Panc1 (cell line): ENCODE data around the gene FLRT1. TPM values are rescaled to one million over a fixed set of nuclear protein-coding genes. Genes with fewer than 3 reads are reported as not detected.

Experiments used
- ATAC-seq: fragments of 200-7000 bp; cut with Tn5 transposase; 2 replicates; pipeline ENCODE4 v1.9.1; 2020; ENCODE audit warnings: mild to moderate bottlenecking, moderate library complexity
- BruUV-seq: library from RNA; stranded (reverse); fragments of 400-500 nt; replicated peaks from 2 replicates; lab custom pipeline; 2021; lab: Mats Ljungman, UMichigan
- CTCF ChIA-PET: fragments of 300-600 bp; sonication (Branson Sonifier 250); formaldehyde crosslinking; loops from one replicate; lab custom pipeline; 2022; ENCODE audit warnings: antibody characterized with exemption; lab: Charles Lee
- POLR2A ChIA-PET: fragments of 300-600 bp; sonication (Branson Sonifier 250); formaldehyde crosslinking; loops from one replicate; lab custom pipeline; 2022; ENCODE audit warnings: antibody characterized with exemption; lab: Charles Lee
- DNase-seq: peaks from one replicate; pipeline ENCODE4 v3.0.0-alpha.2; 2010; ENCODE audit warnings: low read depth, low spot score
- H3K27ac ChIP-seq: 2 replicates; pipeline ENCODE4 v1.5.1; 2011; ENCODE audit warnings: mild to moderate bottlenecking, low read length, inconsistent platforms
- H3K27me3 ChIP-seq: fragments of 200-500 bp; sonication (Bioruptor generic); 2 replicates; pipeline ENCODE4 v1.6.0; 2014; ENCODE audit warnings: low read length, inconsistent platforms; ENCODE audit not compliant: control insufficient read depth, insufficient read depth
- H3K36me3 ChIP-seq: fragments of 200-500 bp; sonication (Bioruptor generic); 2 replicates; pipeline ENCODE4 v1.5.1; 2014; ENCODE audit warnings: inconsistent platforms, mild to moderate bottlenecking, low read length, moderate library complexity; ENCODE audit not compliant: control insufficient read depth, insufficient read depth
- H3K4me1 ChIP-seq: 2 replicates; pipeline ENCODE4 v1.5.1; 2011; ENCODE audit warnings: inconsistent platforms, mild to moderate bottlenecking, low read length, moderate library complexity; ENCODE audit not compliant: control insufficient read depth, insufficient read depth
- H3K4me3 ChIP-seq, 2 experiments: 2 replicates each; pipeline ENCODE4 v1.5.1; 2011 to 2012; ENCODE audit warnings: low read depth in 2 of 2, low read length in 2 of 2, mild to moderate bottlenecking in 2 of 2, inconsistent platforms in 1 of 2, moderate library complexity in 1 of 2
- H3K9me3 ChIP-seq: fragments of 200-500 bp; sonication (Bioruptor generic); 2 replicates; pipeline ENCODE4 v1.5.1; 2014; ENCODE audit warnings: low read depth, mild to moderate bottlenecking, inconsistent platforms, low read length, moderate library complexity; ENCODE audit not compliant: control insufficient read depth, insufficient read depth
- CTCF ChIP-seq: fragments of 450-650 bp; IDR thresholded peaks from 2 replicates; pipeline ENCODE4 v1.5.1; 2017; ENCODE audit warnings: mild to moderate bottlenecking
- POLR2AphosphoS5 ChIP-seq: IDR thresholded peaks from 2 replicates; pipeline ENCODE4 v1.6.1; 2012; ENCODE audit warnings: mild to moderate bottlenecking, low read depth, low read length, moderate library complexity
- REST ChIP-seq, 2 experiments: IDR thresholded peaks; 2 replicates each; pipeline ENCODE4 v1.6.1; 2011 to 2012; ENCODE audit warnings: low read depth in 2 of 2, control low read depth in 1 of 2, low read length in 1 of 2, mild to moderate bottlenecking in 1 of 2, moderate library complexity in 1 of 2; ENCODE audit not compliant: insufficient read depth in 1 of 2
- SIN3A ChIP-seq: IDR thresholded peaks from 2 replicates; pipeline ENCODE4 v1.6.1; 2012; ENCODE audit warnings: low read depth, mild to moderate bottlenecking, low read length, moderate library complexity, borderline replicate concordance; ENCODE audit not compliant: insufficient read depth
- TCF7L2 ChIP-seq: IDR thresholded peaks from 2 replicates; pipeline ENCODE4 v1.6.1; 2011; ENCODE audit warnings: mild to moderate bottlenecking, low read depth, low read length, inconsistent platforms
- in situ Hi-C: cut with HindIII; loops from 2 replicates; pipeline ENCODE4 v1.10.0; 2016; ENCODE audit warnings: low sequenced_read_pairs, low pct_unique_long_range_greater_than_20kb
- intact Hi-C: fragments of 100-400 bp; cut with micrococcal nuclease; formaldehyde crosslinking; loops from one replicate; pipeline ENCODE4 v1.10.0; 2022; ENCODE audit not compliant: unreplicated experiment
- total RNA-seq: library from RNA; stranded (reverse); gene quantifications from one replicate; pipeline ENCODE4 v1.2.1, GENCODE V29; 2021; ENCODE audit not compliant: unreplicated experiment

FLRT1 gene
- total RNA-seq, 1 experiment from 2014 or later = 0.51 TPM

- POLR2A ChIA-PET = interaction anchor here (0.6 kb wide), 1 partner anchor 189 kb away, joined by 20 read pairs; no protein-coding TSS in a partner anchor
- Histone ChIP-seq H3K4me1 (peaks cover 6% of the 10 kb centered on the region; the same call in 1 of the 2 replicates), H3K27ac (no peak overlapping the region), H3K36me3 (no peaks in the 10 kb centered on the region), H3K9me3 (no peaks in the 10 kb centered on the region), H3K4me3 (no peak overlapping the region), H3K27me3 (no peaks in the 10 kb centered on the region)
- CTCF ChIA-PET = no interaction called here
- no TSS peak for BruUV-seq
- TF ChIP-seq CTCF (no peak), SIN3A (no peak), TCF7L2 (no peak), REST (IDR thresholded peaks at IDR 0.05; ENCODE audit: insufficient read depth in 1 of 2, low read depth in 2 of 2, low read length in 1 of 2) (no peak), POLR2AphosphoS5 (no peak)
- ATAC-seq = no peak
- intact Hi-C loops = no loop called here
- DNase-seq = no peak
- in situ Hi-C loops = no loop called here
Observed at GRCh38 chr11:64053699-64054098, 18.0 kb downstream of the FLRT1 start.

- ChIA-PET CTCF (interaction anchor here (0.6 kb wide), 1 partner anchor 14 kb away, joined by 3 read pairs; no protein-coding TSS in a partner anchor), POLR2A (no interaction called here)
- ATAC-seq = no peak
- Histone ChIP-seq H3K36me3 (no peaks in the 10 kb centered on the region), H3K4me3 (no peak overlapping the region), H3K27me3 (no peaks in the 10 kb centered on the region), H3K4me1 (peaks cover 6% of the 10 kb centered on the region; the same call in 1 of the 2 replicates), H3K27ac (no peak overlapping the region), H3K9me3 (no peaks in the 10 kb centered on the region)
- in situ Hi-C loops (no loop called here), intact Hi-C loops (no loop called here)
- BruUV-seq = no TSS peak
- no peak for DNase-seq
- TF ChIP-seq POLR2AphosphoS5 = no peak
- no peak for TF ChIP-seq CTCF
- no peak for TF ChIP-seq TCF7L2
- no peak for TF ChIP-seq REST (IDR thresholded peaks at IDR 0.05; ENCODE audit: insufficient read depth in 1 of 2, low read depth in 2 of 2, low read length in 1 of 2)
- TF ChIP-seq SIN3A = no peak
Observed at GRCh38 chr11:64055077-64055476, 19.3 kb downstream of the FLRT1 start.
